HG02623 (cell line): ENCODE data around the gene PRKCH.

Experiments used
- ATAC-seq: cut with Tn5 transposase; IDR thresholded peaks from one replicate; pipeline ENCODE4 v1.9.1; 2021; ENCODE audit warnings: moderate library complexity; ENCODE audit not compliant: unreplicated experiment

PRKCH gene

DNA sequence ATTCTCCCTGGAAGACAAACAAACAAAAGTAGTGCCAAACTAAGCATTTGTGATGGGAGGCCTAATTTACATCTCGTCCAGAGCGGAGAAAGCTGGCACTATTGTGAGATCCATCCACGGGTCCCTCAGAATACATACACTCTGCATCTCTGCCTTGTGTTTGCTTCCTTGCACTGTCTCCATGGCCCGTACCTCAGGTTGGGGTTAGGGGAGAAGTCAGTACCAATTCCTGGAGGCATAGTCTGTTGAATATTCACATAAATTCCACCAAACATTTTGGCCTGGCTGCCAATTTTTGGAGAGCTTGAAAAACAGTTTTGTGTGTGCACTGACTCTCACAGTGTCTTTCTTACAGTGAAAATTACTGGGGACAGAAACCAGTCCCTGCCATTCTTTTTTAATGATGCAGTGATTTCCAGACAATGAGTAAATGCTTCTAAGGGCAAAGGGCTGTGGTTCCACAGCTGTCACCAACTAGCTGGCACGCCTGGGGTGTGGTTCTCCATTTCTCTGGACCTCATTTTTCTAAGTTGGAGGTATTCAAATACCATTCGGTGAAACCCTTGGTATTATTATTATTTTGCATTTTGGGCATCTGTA lies 254.3 kb downstream of the PRKCH start:
- no peak for ATAC-seq

DNA sequence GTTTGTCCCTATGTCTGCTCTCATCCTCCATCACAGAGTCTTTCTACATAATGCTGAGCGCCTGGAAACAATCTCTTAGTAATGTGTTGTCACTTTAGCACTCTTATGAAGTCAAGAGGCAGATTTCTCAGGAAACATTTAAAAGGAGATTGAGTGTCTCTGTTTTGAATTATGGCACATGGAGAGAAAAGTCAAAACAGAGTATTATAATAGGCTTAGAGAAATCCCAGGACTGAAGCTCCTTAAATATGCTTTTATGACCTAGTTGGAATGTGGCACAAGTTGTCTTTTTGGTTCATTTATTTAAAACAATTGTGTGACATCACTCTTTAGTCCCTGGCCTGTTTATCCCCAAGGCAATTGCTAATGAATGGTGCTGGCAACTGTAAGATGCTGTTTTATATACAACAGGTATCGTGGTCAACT lies 256.1 kb downstream of the PRKCH start:
- no peak for ATAC-seq

DNA sequence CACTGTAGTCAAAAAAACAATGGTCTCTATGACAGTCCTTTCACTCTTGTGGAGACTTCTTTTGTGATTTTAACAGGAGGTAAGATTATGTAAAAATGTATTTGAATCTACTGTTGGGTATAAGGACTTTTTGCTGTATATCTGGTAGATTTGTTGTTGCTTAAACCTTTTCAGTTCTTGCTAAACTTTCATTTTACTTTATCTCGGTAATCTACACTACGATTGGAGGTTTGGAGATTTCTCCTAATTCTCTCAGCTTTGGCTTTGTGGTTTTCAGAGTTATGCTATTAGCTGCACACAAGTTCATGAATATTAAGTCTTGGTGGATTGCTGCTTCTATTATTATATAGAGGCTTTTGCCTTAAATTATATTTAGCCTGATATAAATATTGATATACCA lies 257.4 kb downstream of the PRKCH start:
- ATAC-seq = no peak

DNA sequence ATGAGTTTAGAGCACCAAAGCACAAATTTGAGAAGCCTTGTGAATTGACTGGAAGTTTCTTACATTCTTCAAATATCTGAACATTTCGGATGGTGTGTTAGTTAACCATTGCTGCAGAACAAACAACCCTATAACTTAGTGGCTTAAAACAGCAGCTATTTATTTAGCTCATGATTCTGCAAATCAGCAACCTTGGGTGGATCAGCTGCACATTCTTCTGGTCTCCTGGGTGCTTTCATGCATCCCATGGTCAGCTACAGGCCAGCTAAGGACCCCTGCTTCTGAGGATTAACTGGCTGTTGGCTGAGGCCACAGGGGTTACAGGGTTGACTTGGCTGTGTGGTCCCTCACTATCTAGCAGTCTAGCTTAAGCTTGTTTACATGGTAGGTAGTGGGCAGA lies 260.0 kb downstream of the PRKCH start:
- ATAC-seq = no peak

DNA sequence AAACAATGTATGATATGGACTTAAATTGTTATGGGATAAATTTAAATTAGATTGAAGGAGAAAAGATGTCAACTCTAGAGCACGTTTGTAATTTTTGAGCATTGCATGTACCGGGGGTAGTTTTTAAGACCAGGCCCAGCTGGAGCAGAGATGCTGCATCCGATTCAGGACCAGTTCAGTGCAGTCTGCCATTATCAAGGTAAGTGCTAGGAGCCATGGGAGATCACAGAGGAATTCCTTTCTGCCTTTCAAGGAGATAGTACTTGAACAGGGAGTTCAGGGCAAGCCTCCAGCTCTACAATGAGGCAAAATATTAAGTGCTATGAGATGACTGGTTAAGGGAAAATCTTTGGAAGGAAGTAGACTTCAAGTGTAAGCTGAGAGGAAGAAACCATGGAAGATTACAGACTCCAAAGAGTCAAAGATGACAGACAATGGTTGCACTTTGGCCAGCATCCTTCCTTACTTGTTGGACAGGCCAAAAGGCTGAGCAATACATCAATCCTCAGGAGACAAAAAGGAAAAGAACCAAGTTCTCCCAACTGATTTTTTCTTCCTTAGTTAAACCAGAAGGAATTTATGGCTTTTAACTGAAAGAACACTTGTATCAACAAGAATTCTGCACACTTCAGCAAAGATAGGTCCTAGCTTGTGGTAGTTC lies 260.7 kb downstream of the PRKCH start:
- ATAC-seq = no peak

DNA sequence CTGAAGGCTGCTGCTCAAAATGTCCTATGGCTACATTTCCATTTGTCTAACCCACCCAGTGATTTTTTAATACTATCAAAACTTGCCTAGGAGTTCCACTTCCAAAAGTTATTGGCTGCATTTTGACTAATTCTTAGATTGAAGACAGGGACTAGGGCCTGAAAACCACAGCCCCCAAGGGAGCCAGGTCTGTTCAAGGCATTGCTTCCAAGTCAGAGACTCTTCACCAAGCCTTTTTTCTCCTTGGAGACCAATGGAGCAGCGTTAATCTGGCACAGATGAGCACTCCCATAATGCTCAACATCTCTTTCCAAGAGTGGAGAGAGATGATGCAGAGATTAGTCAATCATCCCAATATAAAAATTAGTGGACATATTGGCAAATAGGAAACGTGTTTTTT lies 261.4 kb downstream of the PRKCH start:
- no peak for ATAC-seq

DNA sequence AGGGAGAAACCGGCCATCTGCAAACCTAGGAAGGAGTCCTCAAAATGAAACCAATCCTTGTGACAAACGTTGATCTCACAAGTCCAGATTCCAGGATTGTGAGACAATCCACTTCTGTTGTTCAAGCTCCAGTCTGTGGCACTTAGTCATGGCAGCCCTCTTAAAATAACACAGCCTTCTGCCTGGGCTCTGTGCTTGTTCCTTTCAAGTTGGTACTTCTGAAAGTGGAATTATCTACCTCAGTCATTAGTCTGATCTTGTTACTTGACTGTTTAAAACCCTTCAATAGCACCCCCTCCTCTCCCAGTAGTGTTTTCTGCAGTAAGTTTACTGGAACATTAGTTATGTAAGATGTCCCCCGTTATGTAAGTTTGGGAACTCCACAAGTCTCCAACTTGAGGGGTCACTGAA lies 263.0 kb downstream of the PRKCH start:
- no peak for ATAC-seq

DNA sequence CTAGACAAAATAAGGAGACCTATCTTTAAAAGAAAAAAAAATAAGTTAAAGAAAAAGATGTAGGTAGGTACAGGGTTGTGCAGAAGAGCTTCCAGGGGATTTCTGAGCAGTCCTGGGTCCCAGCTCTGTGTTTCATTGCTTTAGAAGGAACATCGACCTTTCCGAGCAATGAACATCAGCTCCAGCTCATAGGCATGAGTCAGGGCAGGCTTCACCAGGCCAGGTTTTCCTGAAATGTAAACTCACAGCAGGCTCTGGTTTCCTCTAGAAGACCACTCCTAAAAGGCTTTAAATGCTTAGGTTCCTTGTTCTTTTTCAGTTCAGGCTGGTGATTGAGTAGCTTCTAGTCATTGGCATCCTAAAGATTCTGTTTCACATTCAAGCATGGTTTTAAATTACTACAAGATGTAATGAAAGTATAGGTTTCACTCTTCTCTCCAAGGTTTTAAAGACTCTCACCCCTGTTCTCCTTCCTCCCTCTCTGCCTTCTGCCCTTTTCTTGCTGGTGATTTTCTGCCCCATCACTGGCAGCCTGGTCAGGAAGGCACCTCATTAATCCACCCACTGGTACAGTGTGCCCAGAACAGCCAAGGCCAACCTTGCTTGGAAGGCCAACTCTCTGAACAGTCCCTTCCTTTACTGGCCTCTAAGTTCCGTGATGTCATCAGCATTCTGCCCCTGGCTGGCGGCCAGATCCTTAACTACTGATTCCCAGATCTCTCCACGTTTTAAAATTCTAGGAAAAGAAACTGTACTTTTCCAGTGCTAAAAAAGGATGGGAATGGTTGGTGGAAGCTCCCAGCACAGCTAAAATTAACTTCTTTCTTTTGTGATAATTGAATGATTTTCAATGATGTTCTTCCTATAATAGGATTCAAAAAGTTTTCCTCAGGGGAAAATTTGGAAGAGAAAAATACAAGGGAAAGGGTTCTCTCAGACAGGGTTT lies 264.5 kb downstream of the PRKCH start:
- no peak for ATAC-seq

DNA sequence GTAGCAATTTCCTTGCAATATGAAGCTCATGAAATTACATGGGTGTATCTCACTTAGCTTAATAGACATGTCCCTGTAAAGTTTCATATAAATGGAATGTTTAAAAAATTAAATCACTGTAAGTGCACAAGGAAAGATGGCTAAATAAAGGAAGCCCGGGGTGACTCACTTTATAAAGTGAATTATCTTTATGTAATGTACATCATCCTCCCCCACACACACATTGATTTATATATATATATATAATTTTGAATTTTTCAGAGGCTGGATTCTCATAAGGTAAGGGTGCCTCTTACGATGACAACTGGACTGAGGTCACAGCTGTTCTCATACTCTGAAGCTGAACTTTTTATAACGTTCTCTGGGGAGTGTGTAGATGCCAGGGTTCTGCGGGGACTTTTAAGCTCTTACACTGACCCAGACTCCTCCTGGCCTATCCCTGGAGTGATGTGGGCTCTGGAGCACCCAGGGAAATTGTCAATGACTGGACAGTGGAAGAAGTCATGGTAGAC lies 265.2 kb downstream of the PRKCH start:
- no peak for ATAC-seq

DNA sequence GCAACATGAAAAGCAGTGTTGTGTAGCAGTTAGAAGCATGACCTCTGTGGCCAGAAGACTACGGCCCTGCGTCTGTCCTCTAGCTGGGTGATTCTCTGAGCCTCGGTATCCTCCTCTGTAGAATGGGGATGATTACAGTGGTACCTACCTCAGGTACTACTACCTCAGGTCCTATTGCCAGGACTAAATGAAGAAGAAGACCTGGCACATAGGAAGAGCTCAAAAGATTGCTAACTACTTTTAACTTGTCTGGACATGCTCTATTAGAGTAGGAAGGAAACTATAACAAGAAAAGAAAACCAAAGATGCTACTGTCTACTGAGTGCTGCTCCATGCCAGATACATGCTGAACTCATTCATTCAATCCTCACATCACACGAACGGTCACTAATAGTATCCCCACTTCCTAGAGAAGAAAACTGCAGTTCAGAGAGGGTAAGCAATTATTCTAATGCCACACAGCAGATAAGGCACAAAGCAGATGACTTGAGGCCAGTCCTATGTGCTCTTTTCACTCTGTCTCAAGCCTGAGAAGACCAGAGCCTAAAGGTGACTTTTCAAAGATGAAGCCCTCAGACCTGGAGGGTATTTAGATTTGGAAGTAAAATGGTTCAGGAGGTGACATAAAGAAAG lies 265.8 kb downstream of the PRKCH start:
- no peak for ATAC-seq

DNA sequence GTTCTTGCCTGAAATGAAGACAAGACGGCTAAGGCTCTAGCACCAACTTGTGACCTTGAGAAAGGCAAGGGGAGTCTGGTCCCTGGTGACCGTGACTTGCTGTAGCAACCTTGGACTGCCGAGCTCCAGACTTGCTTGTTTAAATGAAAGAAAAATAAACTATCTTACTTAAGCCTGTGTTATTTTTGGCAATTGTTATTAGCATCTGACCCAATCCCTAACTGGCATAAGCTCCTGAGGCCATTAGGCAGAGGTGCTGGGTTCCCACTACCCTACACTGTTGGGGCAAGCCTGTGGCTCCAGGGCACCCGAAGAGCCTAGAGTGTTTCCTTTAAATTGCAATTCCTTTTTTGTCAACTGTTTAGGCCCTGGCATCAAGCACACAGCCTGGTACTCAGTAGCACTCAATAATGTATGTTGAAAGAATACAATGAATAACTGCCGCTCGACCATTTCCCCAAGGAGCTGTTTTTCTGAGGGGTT lies 267.1 kb downstream of the PRKCH start:
- ATAC-seq = no peak

DNA sequence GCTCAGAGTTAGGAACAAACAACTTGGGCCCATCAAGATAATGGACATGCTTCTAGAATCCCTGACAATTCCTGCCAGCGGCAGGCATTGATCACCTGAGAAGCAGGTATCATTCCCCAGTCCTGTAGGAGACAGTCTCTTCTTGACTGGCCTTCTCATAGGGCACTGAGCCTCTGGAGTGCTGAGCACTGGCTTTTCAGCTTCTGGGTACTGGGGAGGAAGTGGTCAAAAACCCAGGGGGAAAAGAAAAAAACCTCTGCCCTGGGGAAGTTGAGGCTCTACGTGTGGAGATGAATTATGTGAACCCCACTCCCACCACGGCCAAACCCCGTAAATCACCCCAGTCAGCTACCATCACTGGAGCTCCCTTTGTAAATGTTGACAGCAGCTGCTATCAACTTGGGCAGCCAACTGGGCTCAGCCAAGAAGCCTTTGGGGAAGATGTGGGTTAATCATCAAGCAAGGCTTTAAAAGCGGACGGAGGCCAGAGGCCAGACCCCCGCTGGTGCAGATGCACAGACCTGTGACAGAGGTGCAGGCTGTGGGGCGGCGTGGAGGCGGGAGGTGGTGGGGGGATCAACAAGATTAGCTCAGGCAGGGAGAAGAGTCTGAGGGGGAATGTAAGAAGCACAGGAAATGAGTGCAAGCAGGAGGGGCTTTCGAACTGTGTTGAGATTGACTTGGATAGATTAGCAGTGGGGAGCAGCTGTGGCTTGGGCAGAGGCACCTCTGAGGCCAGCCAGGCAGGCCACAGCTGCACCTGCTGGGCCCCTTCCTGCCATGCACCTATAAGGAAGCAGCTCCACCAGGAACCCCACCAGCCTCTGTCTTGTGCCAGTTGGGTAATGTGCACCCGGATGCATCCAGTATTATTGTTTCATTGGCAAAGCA lies 268.6 kb downstream of the PRKCH start:
- no peak for ATAC-seq

DNA sequence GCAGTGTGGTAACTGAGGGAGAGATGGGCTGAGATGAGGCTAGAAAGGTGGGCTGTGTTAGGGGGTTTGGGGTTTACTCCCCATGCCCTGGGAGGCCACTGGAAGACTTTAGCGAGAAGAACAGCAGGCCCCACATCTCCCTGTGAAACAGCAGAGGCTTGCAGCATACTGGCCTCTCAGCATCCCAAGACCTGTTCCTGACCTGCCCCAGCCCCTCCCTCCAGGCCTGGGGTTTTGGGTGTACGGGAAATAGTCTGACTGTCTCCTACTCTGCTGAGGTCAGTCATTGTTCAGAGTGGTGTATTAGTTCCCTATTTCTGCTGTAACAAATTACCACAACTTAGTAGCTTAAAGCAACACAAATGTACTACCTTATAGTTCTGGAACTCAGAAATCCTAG lies 270.5 kb downstream of the PRKCH start:
- no peak for ATAC-seq

DNA sequence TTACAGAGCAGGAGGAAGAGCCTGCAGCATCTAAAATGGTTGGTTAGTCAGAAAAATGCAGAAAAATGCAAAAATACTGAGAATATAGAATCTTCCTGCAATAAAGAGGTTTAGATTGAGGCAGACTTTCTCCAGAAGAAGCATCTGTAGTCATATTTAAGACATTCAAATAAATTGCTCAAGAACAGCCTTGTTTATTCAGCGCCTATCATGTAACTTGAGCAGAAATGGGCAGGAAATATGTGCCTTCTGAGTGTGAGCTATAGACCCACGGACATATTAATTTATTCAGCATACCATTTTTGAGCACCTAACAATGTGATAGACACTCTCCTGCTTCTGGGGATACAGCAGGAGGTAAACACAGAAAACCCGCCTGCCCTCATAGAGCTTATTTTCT lies 272.0 kb downstream of the PRKCH start:
- ATAC-seq = no peak

DNA sequence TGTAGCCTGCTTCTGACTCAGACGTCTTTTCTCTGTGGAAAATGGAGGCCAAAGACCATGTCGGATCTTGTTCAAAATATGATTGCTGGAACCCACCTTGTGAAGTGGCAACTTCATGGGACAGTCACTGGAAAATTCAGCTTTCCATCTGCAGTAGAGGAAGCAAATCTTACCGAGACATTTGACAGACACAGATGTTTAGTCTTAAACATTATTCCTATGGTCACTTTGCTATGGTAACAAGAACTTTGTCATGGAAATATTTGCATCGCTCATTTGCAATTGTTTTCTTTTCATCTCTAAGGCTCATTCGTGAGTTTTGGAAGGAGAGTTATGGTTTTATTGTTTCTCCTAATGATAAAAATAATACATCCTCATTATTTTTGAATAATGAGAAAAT lies 275.6 kb downstream of the PRKCH start:
- ATAC-seq = no peak

DNA sequence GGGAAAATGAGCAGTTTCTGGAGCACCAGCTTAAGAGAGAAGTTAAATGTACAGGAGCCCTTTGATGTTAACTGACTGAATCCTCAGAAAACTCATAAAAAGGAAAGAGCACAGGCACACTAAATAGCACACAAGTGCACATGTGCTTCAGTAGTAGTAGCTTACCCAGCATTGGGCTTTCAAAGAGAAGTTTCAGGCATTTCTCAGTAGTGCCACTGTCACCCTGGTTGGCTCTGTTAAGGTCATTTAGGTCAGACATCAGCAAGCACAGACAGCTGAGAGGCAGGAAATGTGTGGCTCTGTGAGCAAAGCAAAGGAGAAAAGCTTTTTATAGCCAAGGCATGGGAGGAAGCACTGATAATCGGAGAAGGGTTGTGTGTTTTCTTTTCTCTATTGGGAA lies 277.6 kb downstream of the PRKCH start:
- no peak for ATAC-seq

DNA sequence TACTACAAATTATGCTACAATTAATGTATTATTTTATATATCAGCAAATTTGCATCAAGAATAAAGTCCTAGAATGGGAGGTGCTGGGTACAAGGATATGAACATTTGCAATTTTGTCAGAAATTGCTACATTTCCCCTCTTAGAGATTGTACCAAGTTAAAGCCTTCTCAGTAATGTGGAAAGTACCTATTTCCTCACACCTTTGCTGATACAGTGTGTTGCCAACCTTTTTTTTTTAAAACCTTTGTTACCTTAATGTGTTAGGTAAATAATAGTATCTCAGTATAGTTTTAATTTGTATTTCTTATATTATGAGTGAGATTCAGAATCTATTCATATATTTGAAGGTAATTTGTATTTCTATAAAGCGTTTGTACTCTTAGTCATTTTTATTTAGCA lies 278.6 kb downstream of the PRKCH start:
- ATAC-seq = no peak
